Ovary (tissue), 3 donors: ENCODE data around the gene TMEM258.

Experiments used
- EP300 ChIP-seq: sonication (generic); formaldehyde crosslinking; IDR thresholded peaks from one replicate; pipeline ENCODE4 v1.6.1; 2017; ENCODE audit warnings: antibody characterized with exemption
- POLR2A ChIP-seq: fragments of 450-650 bp; IDR thresholded peaks from one replicate; pipeline ENCODE4 v1.6.1; 2017; ENCODE audit warnings: antibody characterized with exemption, mild to moderate bottlenecking, moderate library complexity
- TF ChIP-seq, protein P1 (sequence below), 3 donors: fragments of 450-650 bp in 2 of 3; fragments of 200-600 bp in 1 of 3; IDR thresholded peaks; one replicate each; pipeline versions ENCODE4 v1.5.1 to v1.8.0; 2016 to 2022; ENCODE audit warnings: antibody characterized with exemption in 3 of 3, mild to moderate bottlenecking in 1 of 3
- donor health status: DM: no; HTN: no; CAD: no.

DNA sequence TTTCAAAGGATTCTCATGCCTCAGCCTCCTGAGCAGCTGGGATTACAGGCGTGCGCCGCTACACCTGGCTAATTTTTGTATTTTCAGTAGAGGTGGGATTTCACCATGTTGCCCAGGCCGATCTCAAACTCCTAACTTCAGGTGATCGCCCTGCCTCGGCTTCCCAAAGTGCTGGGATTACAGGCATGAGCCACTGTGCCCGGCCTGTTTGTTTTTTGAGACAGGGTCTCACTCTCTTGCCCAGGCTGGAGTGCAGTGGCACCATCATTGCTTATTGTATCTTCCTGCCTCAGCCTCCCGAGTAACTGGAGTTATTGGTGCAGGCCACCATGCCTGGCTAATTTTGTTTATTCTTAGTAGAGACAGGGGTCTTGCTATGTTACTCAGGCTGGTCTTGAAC, 43.8 kb upstream of the TMEM258 start:
- TF ChIP-seq, protein P1, sequence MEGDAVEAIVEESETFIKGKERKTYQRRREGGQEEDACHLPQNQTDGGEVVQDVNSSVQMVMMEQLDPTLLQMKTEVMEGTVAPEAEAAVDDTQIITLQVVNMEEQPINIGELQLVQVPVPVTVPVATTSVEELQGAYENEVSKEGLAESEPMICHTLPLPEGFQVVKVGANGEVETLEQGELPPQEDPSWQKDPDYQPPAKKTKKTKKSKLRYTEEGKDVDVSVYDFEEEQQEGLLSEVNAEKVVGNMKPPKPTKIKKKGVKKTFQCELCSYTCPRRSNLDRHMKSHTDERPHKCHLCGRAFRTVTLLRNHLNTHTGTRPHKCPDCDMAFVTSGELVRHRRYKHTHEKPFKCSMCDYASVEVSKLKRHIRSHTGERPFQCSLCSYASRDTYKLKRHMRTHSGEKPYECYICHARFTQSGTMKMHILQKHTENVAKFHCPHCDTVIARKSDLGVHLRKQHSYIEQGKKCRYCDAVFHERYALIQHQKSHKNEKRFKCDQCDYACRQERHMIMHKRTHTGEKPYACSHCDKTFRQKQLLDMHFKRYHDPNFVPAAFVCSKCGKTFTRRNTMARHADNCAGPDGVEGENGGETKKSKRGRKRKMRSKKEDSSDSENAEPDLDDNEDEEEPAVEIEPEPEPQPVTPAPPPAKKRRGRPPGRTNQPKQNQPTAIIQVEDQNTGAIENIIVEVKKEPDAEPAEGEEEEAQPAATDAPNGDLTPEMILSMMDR (IDR thresholded peaks at IDR 0.05): no peak
- TF ChIP-seq POLR2A (no peak), EP300 (no peak)
